ENCODE data around the gene NECAB2. TPM values are rescaled to one million over a fixed set of nuclear protein-coding genes. Genes with fewer than 3 reads are reported as not detected.

NECAB2 gene
- total and polyA plus RNA-seq, 7 donors = 0.04 to 0.13 (median 0.09) TPM; not detected in 4

DNA sequence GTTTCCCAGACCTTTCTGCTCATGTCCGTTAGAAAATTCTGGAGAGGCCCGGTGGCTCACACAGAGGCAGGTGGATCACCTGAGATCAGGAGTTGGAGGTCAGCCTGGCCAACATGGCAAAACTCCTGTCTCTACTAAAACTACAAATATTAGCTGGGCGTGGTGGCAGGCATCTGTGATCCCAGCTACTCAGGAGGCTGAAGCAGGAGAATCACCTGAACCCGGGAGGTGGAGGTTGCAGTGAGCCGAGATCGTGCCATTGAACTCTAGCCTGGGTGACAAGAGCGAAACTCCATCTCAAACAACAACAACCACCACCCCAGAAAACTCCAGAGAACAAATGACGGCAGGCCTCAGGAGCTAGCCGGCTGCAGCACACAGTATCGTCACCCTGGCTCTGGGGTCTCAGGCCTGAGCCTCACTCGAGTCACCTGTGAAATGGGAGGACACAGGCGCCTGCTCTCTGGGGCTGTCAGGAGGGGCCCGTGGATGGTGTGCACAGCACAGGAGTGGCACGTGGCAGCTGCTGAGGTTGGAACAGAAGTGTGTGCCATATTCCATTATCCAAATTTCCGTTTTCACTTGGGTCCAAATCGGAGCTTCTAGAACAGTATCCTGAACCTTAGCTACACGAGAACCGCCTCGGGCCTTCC is 77.9 kb downstream of the NECAB2 start:
- Histone ChIP-seq H3K4me1 (no peaks in the 10 kb centered on the region), H3K4me3 (no peak overlapping the region), H3K9me3 (no peaks in the 10 kb centered on the region), H3K36me3 (ENCODE audit: insufficient read depth in 1 of 2, low read depth in 1 of 2) (peaks cover 0 to 25% of the 10 kb centered on the region in 2 donors), H3K27me3 (ENCODE audit: insufficient read depth in 3 of 3, low read length in 2 of 3) (no peaks in the 10 kb centered on the region), H3K27ac (no peak overlapping the region)
- DNase-seq (peak in 1 of 2 donors; percentile 30), ATAC-seq (no peak)
- intact Hi-C loops (cut with DNase I) = loop anchor here in 1 of 2 donors (5.0 kb wide), 1 partner anchor 69 kb away; no protein-coding TSS in a partner anchor
- 90 to 92% (median 90%) methylated on average over 19 of the region's 19 CpGs for WGBS, 3 donors
- TF ChIP-seq, protein P1, sequence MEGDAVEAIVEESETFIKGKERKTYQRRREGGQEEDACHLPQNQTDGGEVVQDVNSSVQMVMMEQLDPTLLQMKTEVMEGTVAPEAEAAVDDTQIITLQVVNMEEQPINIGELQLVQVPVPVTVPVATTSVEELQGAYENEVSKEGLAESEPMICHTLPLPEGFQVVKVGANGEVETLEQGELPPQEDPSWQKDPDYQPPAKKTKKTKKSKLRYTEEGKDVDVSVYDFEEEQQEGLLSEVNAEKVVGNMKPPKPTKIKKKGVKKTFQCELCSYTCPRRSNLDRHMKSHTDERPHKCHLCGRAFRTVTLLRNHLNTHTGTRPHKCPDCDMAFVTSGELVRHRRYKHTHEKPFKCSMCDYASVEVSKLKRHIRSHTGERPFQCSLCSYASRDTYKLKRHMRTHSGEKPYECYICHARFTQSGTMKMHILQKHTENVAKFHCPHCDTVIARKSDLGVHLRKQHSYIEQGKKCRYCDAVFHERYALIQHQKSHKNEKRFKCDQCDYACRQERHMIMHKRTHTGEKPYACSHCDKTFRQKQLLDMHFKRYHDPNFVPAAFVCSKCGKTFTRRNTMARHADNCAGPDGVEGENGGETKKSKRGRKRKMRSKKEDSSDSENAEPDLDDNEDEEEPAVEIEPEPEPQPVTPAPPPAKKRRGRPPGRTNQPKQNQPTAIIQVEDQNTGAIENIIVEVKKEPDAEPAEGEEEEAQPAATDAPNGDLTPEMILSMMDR (IDR thresholded peaks at IDR 0.05) = no peak

DNA sequence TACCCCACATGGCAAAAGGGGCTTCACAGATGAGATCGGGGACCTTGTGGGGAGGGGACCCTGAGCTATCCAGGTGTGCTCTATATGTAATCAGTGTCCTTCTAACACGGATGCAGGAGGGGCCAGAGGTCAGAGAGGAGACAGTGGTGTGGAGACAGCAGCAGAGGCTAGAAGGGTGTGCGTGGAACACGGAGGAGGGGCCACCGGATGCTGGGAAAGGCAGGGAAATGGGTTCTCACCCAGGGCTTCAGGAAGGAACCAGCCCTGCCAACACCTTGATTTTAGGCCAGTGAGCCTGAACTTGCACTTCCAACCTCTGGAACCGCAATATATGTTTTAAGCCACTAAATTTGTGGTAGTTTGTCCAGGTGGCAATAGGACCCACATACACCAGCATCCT is 79.2 kb downstream of the NECAB2 start:
- Histone ChIP-seq H3K4me3 (no peak overlapping the region), H3K27ac (no peak overlapping the region), H3K9me3 (no peaks in the 10 kb centered on the region), H3K36me3 (ENCODE audit: insufficient read depth in 1 of 2, low read depth in 1 of 2) (peaks cover 0 to 28% of the 10 kb centered on the region in 2 donors), H3K27me3 (ENCODE audit: insufficient read depth in 3 of 3, low read length in 2 of 3) (no peaks in the 10 kb centered on the region), H3K4me1 (no peaks in the 10 kb centered on the region)
- no peak for ATAC-seq
- 86 to 93% (median 86%) methylated on average over 6 of the region's 6 CpGs for WGBS, 3 donors
- intact Hi-C loops (cut with DNase I) = loop anchor here in 1 of 2 donors (5.0 kb wide), 1 partner anchor 70 kb away; no protein-coding TSS in a partner anchor
- TF ChIP-seq, protein P1 (IDR thresholded peaks at IDR 0.05) = no peak
- peak in 1 of 2 donors; percentile 23 for DNase-seq

DNA sequence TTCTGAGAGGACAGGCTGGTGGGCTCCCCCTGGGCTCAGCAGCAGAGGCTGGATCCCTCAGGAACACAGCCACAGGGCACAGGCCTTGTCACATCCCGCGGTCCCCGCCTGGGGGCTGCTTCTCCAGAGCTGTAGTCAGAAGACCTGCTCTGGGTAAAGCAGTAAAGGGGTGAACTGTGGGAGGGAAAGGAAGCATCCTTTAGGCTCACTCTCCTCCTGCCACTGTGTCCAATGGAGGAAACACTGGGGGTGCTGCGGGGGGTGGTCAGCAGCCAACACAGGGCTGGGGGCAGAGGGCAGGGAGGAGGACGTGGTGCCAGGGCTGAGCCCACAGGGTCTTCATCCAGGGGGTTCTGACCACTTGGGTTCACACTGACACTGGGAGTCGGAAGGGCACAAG is 79.6 kb downstream of the NECAB2 start:
- Histone ChIP-seq H3K27ac (no peak overlapping the region), H3K36me3 (ENCODE audit: insufficient read depth in 1 of 2, low read depth in 1 of 2) (peaks cover 0 to 32% of the 10 kb centered on the region in 2 donors), H3K27me3 (ENCODE audit: insufficient read depth in 3 of 3, low read length in 2 of 3) (no peaks in the 10 kb centered on the region), H3K9me3 (no peaks in the 10 kb centered on the region), H3K4me1 (no peaks in the 10 kb centered on the region), H3K4me3 (no peak overlapping the region)
- TF ChIP-seq, protein P1 (IDR thresholded peaks at IDR 0.05) = no peak
- ATAC-seq (peak in 1 of 4 donors; percentile 14), DNase-seq (peak in 1 of 2 donors; percentile 57)
- intact Hi-C loops (cut with DNase I) = loop anchor here in 1 of 2 donors (5.0 kb wide), 1 partner anchor 70 kb away; no protein-coding TSS in a partner anchor
- WGBS, 3 donors = 84 to 96% (median 85%) methylated on average over 6 of the region's 6 CpGs

DNA sequence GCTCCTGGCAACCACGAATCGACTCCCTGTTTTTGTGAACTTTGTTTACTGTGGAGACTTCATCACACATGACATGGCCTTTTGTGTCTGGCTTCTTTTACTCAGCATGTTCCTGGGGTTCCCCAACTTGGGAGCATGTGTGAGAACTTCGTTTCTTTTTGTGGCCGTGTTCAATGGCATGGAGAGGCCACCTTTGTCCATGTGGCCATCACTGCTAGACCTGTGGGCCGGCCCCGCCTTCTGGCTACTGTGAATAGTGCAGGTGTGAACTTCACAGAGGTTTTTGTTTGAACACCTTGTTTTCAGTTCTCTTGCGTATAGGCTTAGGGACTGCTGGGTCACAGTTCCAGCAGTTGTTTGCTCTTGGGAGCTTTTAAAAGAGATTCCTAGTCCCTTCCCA is 80.2 kb downstream of the NECAB2 start:
- intact Hi-C loops (cut with DNase I) = loop anchor here in 1 of 2 donors (5.0 kb wide), 1 partner anchor 71 kb away; no protein-coding TSS in a partner anchor
- H3K27ac ChIP-seq = no peak overlapping the region
- H3K4me3 ChIP-seq = no peak overlapping the region
- no peaks in the 10 kb centered on the region for H3K4me1 ChIP-seq
- ATAC-seq (no peak), DNase-seq (peak in 1 of 2 donors; percentile 23)
- TF ChIP-seq, protein P1 (IDR thresholded peaks at IDR 0.05) = no peak
- H3K27me3 ChIP-seq (ENCODE audit: insufficient read depth in 3 of 3, low read length in 2 of 3) = no peaks in the 10 kb centered on the region
- H3K9me3 ChIP-seq = no peaks in the 10 kb centered on the region
- H3K36me3 ChIP-seq (ENCODE audit: insufficient read depth in 1 of 2, low read depth in 1 of 2) = peaks cover 0 to 38% of the 10 kb centered on the region in 2 donors
- WGBS, 3 donors = 79 to 95% (median 88%) methylated on average over 7 of the region's 7 CpGs
